ENCODE results near the gene HIRA. TPM values are rescaled to one million over a fixed set of nuclear protein-coding genes. Genes with fewer than 3 reads are reported as not detected.

The HIRA gene
- total and polyA plus RNA-seq, 2 experiments from 2014 or later = 9.4 to 58.3 TPM

GRCh38 chr22:19319281-19319680, 112.3 kb downstream of the HIRA start:
- peaks cover 77% of the 10 kb centered on the region for H3K9me3 Mint-ChIP-seq
- Histone ChIP-seq H3K4me3 (no peak overlapping the region), H3K36me3 (ENCODE audit: insufficient read depth) (no peaks in the 10 kb centered on the region), H3F3A (replicated peaks; ENCODE audit: low read depth) (no peaks in the 10 kb centered on the region), H2AFZ (no peak overlapping the region), H3K27me3 (ENCODE audit: insufficient read depth) (no peaks in the 10 kb centered on the region), H4K20me1 (replicated peaks; ENCODE audit: insufficient read depth) (no peaks in the 10 kb centered on the region), H3K27ac (ENCODE audit: low read depth) (no peak overlapping the region), H3K9me2 (ENCODE audit: insufficient read depth) (no peaks in the 10 kb centered on the region), H3K4me1 (ENCODE audit: insufficient read depth) (no peaks in the 10 kb centered on the region), H3K79me2 (replicated peaks; ENCODE audit: insufficient read depth) (no peaks in the 10 kb centered on the region), H3K4me2 (no peak overlapping the region)
- H3K27ac Mint-ChIP-seq = no peak overlapping the region
- TF ChIP-seq REST (IDR thresholded peaks at IDR 0.05; ENCODE audit: unreplicated experiment) (no peak), EZH2phosphoT487 (IDR thresholded peaks at IDR 0.05; ENCODE audit: unreplicated experiment) (no peak), ZNF462 (CRISPR knock-in tag; IDR thresholded peaks at IDR 0.05) (no peak), CREB1 (CRISPR knock-in tag; IDR thresholded peaks at IDR 0.05; ENCODE audit: low read depth) (no peak), NANOG (IDR thresholded peaks at IDR 0.05; ENCODE audit: borderline replicate concordance) (no peak), STAT1 (IDR thresholded peaks at IDR 0.05; ENCODE audit: unreplicated experiment) (no peak), CTCF (conservative IDR thresholded peaks at IDR 0.05; ENCODE audit: low read depth in 2 of 2) (no peak), JUNB (IDR thresholded peaks at IDR 0.05; ENCODE audit: unreplicated experiment) (no peak), POLR2AphosphoS5 (IDR thresholded peaks at IDR 0.05; ENCODE audit: low read depth) (no peak), ZNF114 (CRISPR knock-in tag; IDR thresholded peaks at IDR 0.05) (no peak), ETS1 (IDR thresholded peaks at IDR 0.05) (no peak), EZH2 (IDR thresholded peaks at IDR 0.05; ENCODE audit: low read depth, unreplicated experiment) (no peak)
- no peaks in the 10 kb centered on the region for H3K4me1 Mint-ChIP-seq
- ATAC-seq (no peak), DNase-seq (ENCODE audit: low spot score) (no peak)
- H3K4me3 Mint-ChIP-seq = no peak overlapping the region
- H3K36me3 Mint-ChIP-seq (ENCODE audit: low read depth) = peaks cover 20% of the 10 kb centered on the region
- H3K27me3 Mint-ChIP-seq (ENCODE audit: insufficient read depth, low read depth, poor library complexity) = peaks cover 4% of the 10 kb centered on the region
